ENCODE measurements around the gene NT5M.

The NT5M gene

GRCh38 chr17:17355426-17355825 lies 52.3 kb downstream of the NT5M start:
- DNase-seq (ENCODE audit: low spot score) = no peak

- DNase-seq (ENCODE audit: low spot score) = peak; percentile 81
Measured at GRCh38 chr17:17356149-17356930, 53.2 kb downstream of the NT5M start.

DNA sequence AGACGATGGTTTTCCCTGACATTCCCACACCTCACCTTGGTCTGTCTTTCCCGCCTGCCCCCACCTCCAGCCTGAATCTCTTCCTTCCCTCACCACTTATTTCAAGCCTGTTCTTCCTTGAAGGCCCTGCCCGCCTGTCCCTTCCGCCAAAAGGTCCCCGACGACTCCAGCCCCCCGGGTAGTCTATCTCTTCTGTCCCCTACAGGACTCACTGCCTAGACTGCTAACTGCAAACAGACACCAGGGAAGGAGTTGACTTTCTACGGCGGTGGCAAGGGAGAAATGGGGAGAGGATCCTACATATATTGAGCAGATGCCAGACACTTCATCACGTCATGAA lies 53.7 kb downstream of the NT5M start:
- no peak for DNase-seq (ENCODE audit: low spot score)

DNA sequence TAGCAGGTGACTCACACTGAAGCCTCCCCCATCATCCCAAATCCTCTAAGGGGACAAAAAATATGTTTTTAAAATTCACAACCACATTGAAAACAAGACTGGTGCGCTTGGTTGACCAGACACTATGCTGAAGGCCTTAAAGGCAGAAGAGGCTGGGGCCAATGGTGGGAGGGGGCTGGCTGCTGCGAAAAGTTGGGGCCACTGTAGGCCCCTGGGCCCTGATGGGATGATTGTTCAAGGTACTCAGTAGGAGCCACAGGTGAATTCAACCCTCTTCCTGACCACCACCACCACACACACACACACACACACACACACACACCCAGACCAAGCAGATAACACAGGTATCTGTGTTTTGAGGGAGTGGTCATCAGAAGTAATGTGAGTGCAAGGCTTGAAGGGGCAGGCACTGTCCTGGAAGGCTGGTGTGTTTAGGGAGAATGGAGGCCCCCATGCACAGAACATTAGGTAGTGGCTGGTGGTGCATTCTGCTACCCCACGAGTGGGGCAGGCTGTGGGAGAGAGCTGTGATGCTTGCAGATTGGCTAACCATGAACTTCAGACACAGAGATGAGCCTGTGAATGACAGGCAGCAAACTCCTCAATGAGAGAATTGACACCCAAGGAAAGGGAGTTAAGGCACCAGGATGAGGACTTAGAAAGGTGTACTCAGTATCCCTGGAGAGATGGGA lies 55.0 kb downstream of the NT5M start:
- DNase-seq (ENCODE audit: low spot score) = no peak

GRCh38 chr17:17358866-17359265 lies 55.7 kb downstream of the NT5M start:
- DNase-seq (ENCODE audit: low spot score) = no peak

DNA sequence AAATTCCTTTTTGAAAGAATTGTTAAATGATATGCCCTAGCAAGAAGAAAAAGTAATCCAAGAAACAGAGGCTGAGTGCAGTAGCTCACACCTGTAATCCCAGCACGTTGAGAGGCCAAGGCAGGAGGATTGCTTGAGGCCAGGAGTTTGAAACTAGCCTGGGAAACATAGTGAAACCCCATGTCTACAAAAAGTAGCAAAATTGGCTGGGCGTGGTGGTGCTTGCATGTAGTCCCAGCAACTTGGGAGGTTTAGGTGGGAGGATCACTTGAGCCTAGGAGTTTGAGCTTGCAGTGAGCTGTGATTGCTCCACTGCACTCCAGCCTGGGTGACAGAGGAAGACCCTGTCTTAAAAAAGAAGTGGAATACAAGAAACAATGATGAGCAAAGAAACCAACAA lies 56.1 kb downstream of the NT5M start:
- no peak for DNase-seq (ENCODE audit: low spot score)

GRCh38 chr17:17360087-17360730 lies 57.0 kb downstream of the NT5M start:
- DNase-seq (ENCODE audit: low spot score) = no peak

- no peak for DNase-seq (ENCODE audit: low spot score)
Measured at GRCh38 chr17:17361543-17361866, 58.3 kb downstream of the NT5M start.

DNA sequence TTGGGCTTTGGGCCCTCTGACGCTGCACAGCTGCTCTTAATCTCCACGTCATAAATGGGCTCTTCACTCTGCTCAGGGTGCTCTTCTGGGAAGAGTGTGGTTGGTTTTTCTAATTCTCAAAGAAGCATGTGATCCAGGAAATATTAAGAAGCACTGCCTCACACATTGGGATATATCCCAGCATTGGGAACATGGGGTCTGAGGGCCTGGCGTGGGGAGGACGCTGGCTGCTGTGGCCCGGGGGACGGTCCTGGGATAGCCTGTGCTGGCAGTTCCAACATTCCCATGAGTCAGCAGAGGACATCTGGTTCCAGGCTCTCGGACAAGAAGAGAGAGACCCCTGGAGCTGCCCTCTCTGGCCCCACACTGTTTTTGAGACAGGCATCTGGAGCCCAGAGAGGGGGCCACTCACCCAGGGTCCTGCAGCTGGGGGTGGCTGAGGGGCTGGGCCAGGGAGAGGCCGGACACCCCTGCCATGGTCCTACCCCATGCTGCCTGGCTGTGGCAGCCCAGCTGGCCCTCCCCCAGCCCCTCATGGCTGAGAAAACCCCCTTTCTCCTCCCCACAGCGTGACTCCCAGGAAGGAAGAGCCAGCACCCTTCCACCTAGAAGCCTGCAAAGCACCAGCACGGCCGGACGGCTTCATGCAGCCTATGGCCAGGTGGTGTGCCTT lies 58.8 kb downstream of the NT5M start:
- no peak for DNase-seq (ENCODE audit: low spot score)

DNA sequence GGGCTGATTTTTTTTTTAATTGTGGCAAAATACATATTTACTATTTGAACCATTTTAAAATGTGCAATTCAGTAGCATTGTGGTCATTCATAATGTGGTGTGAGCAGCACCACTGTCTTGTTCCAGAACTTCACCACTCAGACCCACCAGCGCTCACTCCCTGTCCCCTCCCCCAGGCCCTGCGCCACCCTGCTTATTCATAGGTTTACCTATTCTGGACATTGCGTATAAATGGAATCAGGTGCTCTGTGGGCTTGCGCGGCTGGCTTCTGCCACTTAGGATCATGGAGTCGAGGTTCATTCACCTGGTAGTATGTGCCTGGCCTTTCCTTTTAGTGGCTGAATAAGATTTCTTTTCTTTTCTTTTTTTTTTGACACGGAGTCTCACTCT lies 59.4 kb downstream of the NT5M start:
- no peak for DNase-seq (ENCODE audit: low spot score)

- DNase-seq (ENCODE audit: low spot score) = no peak
Measured at GRCh38 chr17:17363638-17364337, 60.6 kb downstream of the NT5M start.

DNA sequence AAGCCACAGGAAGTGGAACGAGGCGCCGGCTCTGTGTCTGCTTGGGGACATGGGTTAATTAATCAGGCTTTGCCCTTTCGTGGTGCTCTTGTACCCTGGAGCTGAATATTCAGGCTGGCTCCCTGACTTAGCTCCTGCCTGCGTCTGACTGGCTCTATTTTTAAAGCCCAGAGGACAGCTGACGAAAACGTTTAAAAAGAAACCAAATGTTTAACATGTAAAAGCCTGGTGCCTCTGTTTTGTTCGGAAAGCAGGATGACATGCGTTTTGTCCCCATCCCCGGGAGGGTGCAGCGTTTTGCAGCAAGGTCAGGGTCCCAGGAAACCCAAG lies 61.1 kb downstream of the NT5M start:
- no peak for DNase-seq (ENCODE audit: low spot score)

DNA sequence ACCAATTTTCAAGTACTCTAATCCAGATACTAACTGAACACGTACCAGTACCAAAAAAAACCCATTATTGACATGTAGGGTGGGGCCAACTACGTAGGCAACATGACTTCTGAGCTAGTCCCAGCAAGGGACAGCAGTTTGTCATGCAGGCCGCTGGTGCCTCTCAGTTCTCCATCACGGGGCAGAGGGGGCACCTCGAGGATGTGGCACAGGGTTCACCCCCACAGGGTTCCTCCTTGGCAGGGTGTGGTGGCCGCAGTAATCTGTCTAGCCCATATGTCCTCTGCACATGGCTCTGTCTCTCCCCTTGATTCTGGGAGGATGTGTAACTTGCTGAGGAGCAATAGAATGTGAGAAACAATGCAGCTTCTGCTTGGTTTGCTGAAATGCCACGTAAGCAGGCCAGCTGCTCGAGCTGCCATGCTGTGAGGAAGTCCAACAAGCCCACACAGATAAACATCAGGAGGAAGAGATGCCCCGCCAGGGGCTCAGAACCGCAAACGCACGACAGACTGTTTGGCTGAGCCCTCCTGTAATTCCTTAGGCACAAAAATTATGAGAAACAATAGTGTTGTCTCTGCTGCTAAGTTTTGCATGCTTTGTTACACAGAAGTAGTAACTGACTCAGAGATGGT lies 62.4 kb downstream of the NT5M start:
- no peak for DNase-seq (ENCODE audit: low spot score)

- no peak for DNase-seq (ENCODE audit: low spot score)
Measured at GRCh38 chr17:17366235-17366634, 63.1 kb downstream of the NT5M start.

GRCh38 chr17:17366941-17367875 lies 64.0 kb downstream of the NT5M start:
- no peak for DNase-seq (ENCODE audit: low spot score)

GRCh38 chr17:17367931-17368330 lies 64.8 kb downstream of the NT5M start:
- no peak for DNase-seq (ENCODE audit: low spot score)

DNA sequence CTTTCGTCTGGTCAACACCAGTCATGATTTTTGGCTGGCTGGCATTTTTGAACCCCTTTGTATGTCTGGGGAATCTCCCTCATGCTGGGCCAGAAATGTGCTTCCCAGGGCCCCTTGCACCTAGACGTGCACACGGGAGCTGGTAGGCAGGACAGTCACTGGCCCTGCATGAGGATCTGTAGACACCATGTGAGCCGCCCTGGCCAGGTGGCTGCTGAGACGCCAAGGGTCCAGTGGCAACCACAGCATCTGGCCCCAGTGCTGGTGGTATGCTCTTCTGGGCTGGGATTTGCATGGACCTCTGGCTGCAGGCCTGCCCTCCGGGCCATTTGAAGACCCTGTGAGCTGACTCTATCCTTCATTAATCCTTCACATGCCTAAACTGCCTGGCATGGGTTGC lies 67.5 kb downstream of the NT5M start:
- DNase-seq (ENCODE audit: low spot score) = no peak

- DNase-seq (ENCODE audit: low spot score) = no peak
Measured at GRCh38 chr17:17372856-17373520, 69.8 kb downstream of the NT5M start.

DNA sequence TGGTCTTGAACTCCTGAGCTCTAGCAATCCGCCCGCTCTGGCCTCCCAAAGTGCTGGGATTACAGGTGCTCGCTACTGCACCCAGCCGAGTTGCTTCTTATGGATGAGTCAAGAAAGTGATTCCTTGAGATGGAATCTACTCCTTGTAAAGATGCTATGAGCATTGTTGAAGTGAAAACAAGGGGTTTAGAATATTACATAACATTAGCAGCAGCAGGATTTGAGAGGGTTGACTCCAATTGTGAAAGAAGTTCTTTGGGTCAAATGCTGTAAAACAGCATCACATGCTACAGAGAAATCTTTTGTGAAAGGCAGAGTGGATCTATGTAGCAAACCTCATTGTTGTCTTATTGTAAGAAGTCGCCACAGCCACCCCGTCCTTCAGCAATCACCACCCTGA lies 72.7 kb downstream of the NT5M start:
- no peak for DNase-seq (ENCODE audit: low spot score)

- DNase-seq (ENCODE audit: low spot score) = no peak
Measured at GRCh38 chr17:17376362-17376761, 73.2 kb downstream of the NT5M start.
